PFSK-1 (cell line): ENCODE data around the gene TREM1.

ENCODE experiments used
- FOXP2 ChIP-seq: optimal IDR thresholded peaks from 2 replicates; pipeline ENCODE3; 2011; ENCODE audit warnings: borderline replicate concordance, control low read depth, inconsistent platforms; ENCODE audit not compliant: insufficient read depth; ENCODE audit errors: extremely low read length, extremely low read depth
- POLR2AphosphoS5 ChIP-seq: IDR thresholded peaks from 2 replicates; pipeline ENCODE4 v1.6.1; 2012; ENCODE audit warnings: low read depth, mild to moderate bottlenecking, control low read depth, low read length, moderate library complexity
- REST ChIP-seq, 2 experiments: IDR thresholded peaks; 2 replicates each; pipeline versions ENCODE4 v1.6.1 to v1.8.0; 2011 to 2012; ENCODE audit warnings: low read depth in 2 of 2, low read length in 2 of 2, control low read depth in 1 of 2, inconsistent platforms in 1 of 2, mild to moderate bottlenecking in 1 of 2, moderate library complexity in 1 of 2; ENCODE audit not compliant: insufficient read depth in 1 of 2
- SIN3A ChIP-seq: IDR thresholded peaks from 2 replicates; pipeline ENCODE4 v1.6.1; 2012; ENCODE audit warnings: mild to moderate bottlenecking, low read length, moderate library complexity, borderline replicate concordance; ENCODE audit not compliant: insufficient read depth
- TAF1 ChIP-seq: IDR thresholded peaks from 2 replicates; pipeline ENCODE4 v1.6.1; 2012; ENCODE audit warnings: low read length, control low read depth, borderline replicate concordance; ENCODE audit not compliant: insufficient read depth

The TREM1 gene

DNA sequence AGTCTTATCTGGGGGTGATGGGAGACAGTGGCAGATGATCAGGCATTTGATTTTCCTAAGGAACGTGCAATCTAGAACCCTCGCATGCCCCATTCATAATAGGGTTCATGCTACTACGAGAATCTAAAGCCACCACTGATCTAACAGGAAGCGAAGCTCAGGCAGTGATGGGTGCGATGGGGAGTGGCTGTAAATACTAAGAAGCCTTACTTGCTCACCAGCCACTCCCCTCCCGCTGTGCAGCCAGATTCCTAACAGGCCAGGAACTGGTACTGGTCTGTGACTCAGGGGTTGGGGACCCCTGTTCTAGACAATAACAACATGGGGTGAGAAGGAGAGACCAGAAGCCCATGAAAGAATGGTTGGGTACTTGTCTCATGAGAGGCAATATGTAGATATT lies 53.8 kb downstream of the TREM1 start:
- TF ChIP-seq TAF1 (no peak), REST (IDR thresholded peaks at IDR 0.05; ENCODE audit: insufficient read depth in 1 of 2, low read depth in 2 of 2, low read length in 2 of 2) (no peak), FOXP2 (no peak)

DNA sequence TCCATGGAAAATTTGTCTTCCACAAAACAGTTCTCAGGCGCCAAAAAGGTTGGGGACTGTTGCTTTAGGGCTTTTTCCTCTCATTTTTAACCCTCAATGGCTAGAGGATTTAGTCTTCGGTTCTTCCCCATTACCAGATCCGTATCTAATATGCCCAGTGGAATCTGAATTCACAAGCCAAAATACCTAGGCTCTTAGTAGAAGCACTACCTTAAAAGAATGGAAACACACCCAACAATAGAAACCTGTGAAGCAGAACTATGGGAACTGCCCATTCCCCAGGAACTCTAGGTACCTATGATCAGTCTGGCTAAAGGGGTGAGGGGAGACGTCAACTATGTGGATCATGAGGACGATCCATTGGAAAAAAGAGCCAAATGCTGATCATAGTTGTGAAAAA lies 55.2 kb downstream of the TREM1 start:
- TF ChIP-seq FOXP2 = no peak
- TF ChIP-seq TAF1 = no peak
- TF ChIP-seq REST (IDR thresholded peaks at IDR 0.05; ENCODE audit: insufficient read depth in 1 of 2, low read depth in 2 of 2, low read length in 2 of 2) = no peak
- no peak for TF ChIP-seq SIN3A
- no peak for TF ChIP-seq POLR2AphosphoS5

- no peak for TF ChIP-seq REST (IDR thresholded peaks at IDR 0.05; ENCODE audit: insufficient read depth in 1 of 2, low read depth in 2 of 2, low read length in 2 of 2)
Measured at GRCh38 chr6:41229721-41230120, 56.8 kb downstream of the TREM1 start.

DNA sequence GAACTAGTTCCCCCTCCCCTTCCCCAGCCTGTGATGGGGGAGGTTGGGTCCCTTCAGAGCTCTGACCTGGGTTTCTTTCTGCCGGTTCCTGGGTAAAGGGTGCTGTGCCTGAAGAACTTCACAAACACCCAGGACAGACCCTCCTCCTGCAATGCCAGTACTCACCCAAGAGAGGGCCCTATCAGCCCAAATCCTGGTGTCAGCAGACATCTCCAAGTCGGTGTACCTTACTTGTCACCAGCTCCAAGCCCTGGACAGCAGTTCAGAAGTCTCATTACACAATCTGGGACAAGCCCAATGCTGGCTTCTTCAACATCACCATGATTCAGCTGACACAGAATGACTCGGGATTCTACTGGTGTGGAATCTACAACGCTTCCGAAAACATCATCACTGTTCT lies 57.9 kb downstream of the TREM1 start:
- no peak for TF ChIP-seq SIN3A
- TF ChIP-seq REST (IDR thresholded peaks at IDR 0.05; ENCODE audit: insufficient read depth in 1 of 2, low read depth in 2 of 2, low read length in 2 of 2) = no peak
- TF ChIP-seq POLR2AphosphoS5 = no peak
- no peak for TF ChIP-seq TAF1
- no peak for TF ChIP-seq FOXP2

GRCh38 chr6:41228096-41228495 lies 58.4 kb downstream of the TREM1 start, which contains the start of gene TREML4:
Gene TREML4 (plus strand): TSS chr6:41228349. CDS start chr6:41228428, 79 bp downstream.
- TF ChIP-seq POLR2AphosphoS5 = no peak
- TF ChIP-seq SIN3A = no peak
- no peak for TF ChIP-seq TAF1
- no peak for TF ChIP-seq FOXP2
- no peak for TF ChIP-seq REST (IDR thresholded peaks at IDR 0.05; ENCODE audit: insufficient read depth in 1 of 2, low read depth in 2 of 2, low read length in 2 of 2)
